GM21737 (cell line): Measurements from ENCODE around the gene NTRK1.

ENCODE experiments used
- ATAC-seq: cut with Tn5 transposase; IDR thresholded peaks from one replicate; pipeline ENCODE4 v1.9.1; 2021; ENCODE audit warnings: mild to moderate bottlenecking, moderate library complexity; ENCODE audit not compliant: unreplicated experiment

Gene NTRK1

GRCh38 chr1:156854634-156855033, 6.0 kb upstream of the NTRK1 start:
- no peak for ATAC-seq

GRCh38 chr1:156856282-156856785, 4.3 kb upstream of the NTRK1 start:
- no peak for ATAC-seq

GRCh38 chr1:156857532-156857931, 3.1 kb upstream of the NTRK1 start:
- no peak for ATAC-seq

DNA sequence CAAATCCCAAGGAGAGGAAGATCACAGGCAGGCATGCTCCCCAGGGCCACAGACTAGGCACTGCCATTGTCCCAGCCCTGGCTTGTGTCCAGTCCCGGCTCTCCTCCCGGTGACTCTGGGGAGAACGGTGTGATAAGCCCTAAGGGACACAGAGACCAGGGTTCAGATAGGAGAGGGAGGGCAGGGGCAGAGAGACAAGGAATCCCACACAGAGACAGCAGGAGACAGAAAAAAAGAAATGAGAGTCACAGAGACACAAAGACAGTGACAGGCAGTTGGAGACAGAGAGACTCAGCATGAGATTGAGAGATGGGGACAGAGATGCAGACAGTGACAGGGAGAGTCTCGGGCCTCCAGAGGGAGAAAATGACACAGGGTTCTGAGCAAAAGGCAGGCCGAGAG, 2.1 kb upstream of the NTRK1 start:
- ATAC-seq: no peak

DNA sequence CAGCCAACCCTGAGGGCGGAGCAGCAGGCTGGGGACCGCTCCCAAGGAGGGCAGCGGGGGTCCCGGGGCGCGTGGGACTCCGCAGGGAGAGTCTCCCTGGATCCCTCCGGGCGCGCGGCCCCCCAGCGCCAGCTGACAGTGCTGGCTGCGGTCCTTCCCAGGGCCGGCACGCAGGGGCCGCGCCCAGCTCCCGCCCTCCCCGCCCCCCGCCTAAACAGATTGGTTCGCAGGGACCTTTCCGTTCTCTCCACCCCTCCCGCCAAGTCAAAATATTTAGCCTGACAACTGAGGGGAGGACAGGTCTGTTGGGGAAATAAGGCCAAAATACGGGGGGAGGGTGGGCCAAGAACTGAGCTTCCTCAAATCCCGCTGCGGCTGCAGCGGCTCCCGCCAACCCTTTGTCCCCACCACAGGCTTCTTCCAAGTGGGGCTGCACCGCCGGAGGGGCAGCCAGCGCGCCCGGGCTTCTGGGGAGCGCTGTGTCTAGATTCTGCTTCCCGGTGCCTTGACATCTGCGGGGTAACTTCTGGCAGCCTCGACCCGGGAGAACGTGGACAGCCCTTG, 1.6 kb upstream of the NTRK1 start, which contains the start of gene INSRR:
Gene INSRR (minus strand): TSS at position 159 of the 564 bp plus-strand sequence. CDS start 496 bp downstream, outside the sequence.
- ATAC-seq: no peak

DNA sequence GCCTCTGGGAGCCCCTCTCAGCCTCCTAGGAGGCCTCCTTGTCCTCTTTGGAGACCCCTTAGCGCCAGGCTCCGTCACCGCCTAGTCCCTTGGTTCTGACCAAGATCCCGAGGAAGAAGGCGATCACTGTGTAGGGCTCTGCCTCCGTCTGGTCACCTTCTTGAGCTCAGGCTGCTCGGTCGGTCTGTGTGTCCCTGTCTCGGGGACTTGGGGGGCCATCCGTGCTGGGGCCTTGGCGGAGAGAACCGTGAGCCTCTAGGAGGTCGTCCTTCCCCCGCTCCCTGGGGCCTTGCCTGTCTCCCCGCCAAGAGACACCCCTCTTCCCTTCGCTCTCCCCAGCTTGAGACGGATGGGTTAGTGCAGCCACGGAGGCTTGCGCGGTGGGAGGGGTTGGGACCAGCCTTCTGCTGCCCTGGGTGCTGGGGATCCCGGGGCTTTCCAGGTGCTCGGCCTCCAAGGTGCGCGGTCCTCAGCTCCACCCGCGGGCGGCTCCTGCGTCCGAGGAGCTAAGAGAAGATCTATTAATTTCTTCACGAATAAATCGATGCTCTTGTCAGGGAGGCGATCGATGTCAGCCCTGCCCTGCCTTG, 1.0 kb upstream of the NTRK1 start:
- ATAC-seq: no peak

GRCh38 chr1:156860113-156860627, 495 bp upstream of the NTRK1 start:
- ATAC-seq: no peak

DNA sequence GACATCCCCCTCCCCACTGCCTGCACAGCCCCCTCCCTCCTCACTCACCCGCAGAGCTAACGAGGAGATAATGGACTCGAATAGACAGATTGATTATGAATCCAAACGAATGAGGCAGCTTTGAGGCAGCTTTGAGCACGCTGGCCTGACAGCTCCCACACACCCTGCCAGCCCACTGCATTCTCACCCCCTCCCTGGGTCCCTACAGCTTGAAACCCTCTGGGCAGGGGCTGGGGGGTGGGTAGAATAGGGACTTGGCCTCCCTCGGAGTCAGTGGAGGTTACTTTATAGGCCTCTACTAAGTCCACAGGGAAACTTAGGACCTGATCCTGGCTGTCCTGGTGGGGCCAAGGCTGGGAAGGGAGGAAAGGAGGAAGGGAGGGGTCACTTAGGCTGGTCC, 1.9 kb downstream of the NTRK1 start:
- no peak for ATAC-seq

GRCh38 chr1:156862997-156863599, 2.4 kb downstream of the NTRK1 start:
- no peak for ATAC-seq

DNA sequence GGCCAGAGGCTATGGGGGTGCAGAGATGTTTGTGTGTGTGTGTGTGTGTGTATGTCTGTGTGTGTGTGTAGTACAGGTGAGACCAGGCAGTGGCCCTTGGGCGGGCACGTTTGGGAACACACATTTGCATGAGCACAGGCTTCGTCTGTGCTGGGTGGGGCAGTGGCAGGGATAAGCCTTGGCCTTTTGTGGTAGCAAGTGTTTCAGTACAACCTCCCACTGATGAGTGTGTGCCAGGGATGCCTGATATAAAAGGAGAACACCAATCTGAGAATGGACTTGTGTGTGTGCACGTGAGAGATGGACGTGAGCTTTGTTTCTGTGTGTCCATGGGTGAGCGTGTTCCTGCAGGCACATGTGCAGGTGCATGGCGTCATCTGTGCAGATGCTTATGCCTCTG, 3.0 kb downstream of the NTRK1 start:
- ATAC-seq: no peak

DNA sequence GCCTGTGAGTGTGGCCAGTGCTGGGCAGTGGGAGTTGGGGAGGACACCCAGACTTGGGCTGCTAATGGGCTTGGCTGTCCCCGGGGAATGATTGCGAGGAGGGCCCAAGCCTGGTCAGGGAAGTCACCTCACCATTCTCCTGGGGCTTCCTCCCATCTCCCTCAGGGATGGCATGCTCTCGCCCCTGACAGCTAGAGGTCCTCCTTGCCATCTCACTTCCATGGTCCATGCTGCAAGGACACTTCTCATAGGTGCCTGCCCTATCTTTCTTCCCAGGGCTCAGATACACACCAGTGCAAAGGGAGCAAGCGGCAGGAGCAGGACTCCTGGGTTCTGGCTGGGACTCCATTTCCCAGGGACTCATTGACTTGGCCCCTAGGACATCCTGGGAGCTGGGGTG, 4.1 kb downstream of the NTRK1 start:
- ATAC-seq: no peak

GRCh38 chr1:156865258-156865657, 4.6 kb downstream of the NTRK1 start:
- no peak for ATAC-seq

DNA sequence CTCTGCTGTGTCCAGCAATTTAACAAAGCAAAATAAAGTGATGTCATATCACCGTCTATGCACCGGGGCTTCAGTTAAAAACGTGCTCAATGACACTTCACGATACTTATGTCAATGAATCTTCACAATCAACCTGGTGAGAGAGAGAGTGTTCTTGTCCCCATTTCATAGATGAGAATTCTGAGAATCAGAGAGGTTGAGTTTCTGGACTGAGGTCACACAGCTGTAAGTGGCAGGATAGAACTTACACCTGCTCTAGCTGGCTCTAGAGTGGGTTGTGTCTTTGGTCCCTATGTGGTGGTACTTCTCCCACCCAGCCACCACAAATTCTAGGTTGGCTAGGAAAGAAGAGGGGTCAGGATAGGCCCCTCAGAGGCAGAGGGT, 5.2 kb downstream of the NTRK1 start:
- ATAC-seq: no peak

DNA sequence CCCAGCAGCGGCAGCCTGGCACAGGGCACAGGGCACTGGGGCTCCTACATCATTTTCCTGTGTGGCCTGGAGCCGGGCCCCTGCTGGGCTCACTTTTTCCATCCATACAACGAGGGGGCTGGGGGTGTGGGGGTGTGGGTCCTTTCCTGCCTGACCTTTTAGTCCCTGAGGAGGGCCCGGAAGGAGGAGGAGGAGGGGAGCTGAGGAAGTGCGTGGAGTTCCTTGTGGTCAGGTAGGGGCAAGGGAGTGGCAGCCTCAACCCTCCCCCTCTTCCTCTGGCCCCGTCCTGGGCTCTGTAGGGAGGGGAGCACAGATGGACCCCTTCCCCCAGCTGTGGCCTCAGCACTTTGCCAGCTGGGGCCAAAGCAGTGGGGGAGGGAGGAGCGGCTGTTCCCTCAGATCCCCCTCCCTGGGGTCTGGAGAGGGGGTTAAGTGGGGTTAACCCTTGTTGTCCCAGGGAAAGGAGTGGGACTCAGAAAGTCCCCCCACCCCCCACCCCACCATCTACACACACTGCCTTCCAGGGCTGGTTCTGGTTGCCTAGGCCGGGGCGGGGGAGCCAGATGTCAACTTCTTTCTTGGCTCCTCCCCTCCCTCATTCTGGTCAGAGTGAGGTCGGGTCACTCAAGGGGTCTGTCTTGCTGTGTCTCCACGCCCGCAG, 5.7 kb downstream of the NTRK1 start:
- no peak for ATAC-seq

GRCh38 chr1:156868341-156868740, 7.7 kb downstream of the NTRK1 start:
- no peak for ATAC-seq

GRCh38 chr1:156869455-156869854, 8.8 kb downstream of the NTRK1 start:
- no peak for ATAC-seq

DNA sequence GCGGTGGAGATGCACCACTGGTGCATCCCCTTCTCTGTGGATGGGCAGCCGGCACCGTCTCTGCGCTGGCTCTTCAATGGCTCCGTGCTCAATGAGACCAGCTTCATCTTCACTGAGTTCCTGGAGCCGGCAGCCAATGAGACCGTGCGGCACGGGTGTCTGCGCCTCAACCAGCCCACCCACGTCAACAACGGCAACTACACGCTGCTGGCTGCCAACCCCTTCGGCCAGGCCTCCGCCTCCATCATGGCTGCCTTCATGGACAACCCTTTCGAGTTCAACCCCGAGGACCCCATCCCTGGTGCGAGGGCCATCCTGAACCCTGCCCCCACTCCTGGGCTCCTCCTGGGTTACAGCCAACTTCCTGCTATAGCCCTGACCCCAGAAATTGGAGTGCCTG, 13.0 kb downstream of the NTRK1 start:
- ATAC-seq: no peak

DNA sequence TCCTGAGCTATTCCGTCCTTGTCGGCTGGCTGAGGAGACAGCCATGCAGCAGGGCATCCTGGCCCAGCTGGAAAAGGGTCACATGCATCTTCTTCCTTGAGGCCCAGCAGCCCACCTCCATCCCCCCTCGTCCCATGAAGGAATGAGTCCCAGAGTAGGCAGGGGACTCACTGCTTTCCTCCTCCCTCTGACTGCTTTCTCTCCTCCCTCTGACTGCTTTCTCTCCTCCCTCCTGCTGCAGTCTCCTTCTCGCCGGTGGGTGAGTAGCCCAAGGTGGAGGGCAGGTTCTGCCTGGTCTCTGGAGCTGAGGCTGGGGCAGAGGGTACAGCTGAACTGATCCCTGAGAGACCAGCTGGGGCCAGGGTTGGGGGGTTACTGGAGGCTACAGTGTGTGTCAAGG, 13.5 kb downstream of the NTRK1 start:
- no peak for ATAC-seq

- ATAC-seq: no peak
These were observed 14.1 kb downstream of the NTRK1 start for GRCh38 chr1:156874572-156875340.

GRCh38 chr1:156875341-156875615, 14.6 kb downstream of the NTRK1 start:
- ATAC-seq: no peak

DNA sequence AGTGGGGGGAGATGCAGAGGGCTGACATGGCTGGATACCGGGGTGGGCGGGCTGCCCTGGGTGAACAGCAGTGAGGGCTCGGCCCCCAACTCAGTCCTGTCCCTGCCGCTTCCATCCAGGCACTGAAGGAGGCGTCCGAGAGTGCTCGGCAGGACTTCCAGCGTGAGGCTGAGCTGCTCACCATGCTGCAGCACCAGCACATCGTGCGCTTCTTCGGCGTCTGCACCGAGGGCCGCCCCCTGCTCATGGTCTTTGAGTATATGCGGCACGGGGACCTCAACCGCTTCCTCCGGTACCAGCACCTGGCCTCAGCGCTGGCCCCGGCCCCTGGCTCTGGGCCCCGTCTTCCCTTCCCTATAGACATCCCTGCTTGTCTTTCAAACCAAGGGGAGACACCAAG, 15.6 kb downstream of the NTRK1 start:
- ATAC-seq: no peak
